Posterior cingulate gyrus (tissue), 11 donors: ENCODE measurements around the gene XRCC5.

Experiments used
- DNase-seq, 10 donors: peaks; one replicate each; pipeline versions ENCODE4 v3.0.0 to v3.0.0-alpha.2; 2020 to 2021; ENCODE audit warnings: mixed read lengths in 3 of 10
- intact Hi-C: fragments of 100-400 bp; cut with DNase I; formaldehyde crosslinking; loops from one replicate; pipeline ENCODE4 v1.15.1; 2023

Gene XRCC5

GRCh38 chr2:216216951-216217903, 108.1 kb downstream of the XRCC5 start:
- peak in 4 of 10 donors; percentile 36 to 82 (median 80) for DNase-seq
- intact Hi-C loops, result no loop called here

GRCh38 chr2:216217904-216218260, 108.7 kb downstream of the XRCC5 start:
- intact Hi-C loops, result no loop called here
- no peak for DNase-seq

GRCh38 chr2:216219861-216220260, 110.7 kb downstream of the XRCC5 start:
- no peak for DNase-seq
- intact Hi-C loops, result no loop called here

- no peak for DNase-seq
- intact Hi-C loops, result no loop called here
These were observed 111.8 kb downstream of the XRCC5 start for GRCh38 chr2:216220976-216221375.

GRCh38 chr2:216221811-216222210, 112.7 kb downstream of the XRCC5 start:
- no peak for DNase-seq
- intact Hi-C loops, result no loop called here

GRCh38 chr2:216222650-216223352, 113.7 kb downstream of the XRCC5 start:
- DNase-seq, result no peak
- intact Hi-C loops, result no loop called here

GRCh38 chr2:216224388-216224787, 115.2 kb downstream of the XRCC5 start:
- DNase-seq, result no peak
- intact Hi-C loops, result no loop called here

GRCh38 chr2:216229277-216229914, 120.2 kb downstream of the XRCC5 start:
- no peak for DNase-seq
- intact Hi-C loops, result no loop called here

- no peak for DNase-seq
- intact Hi-C loops, result no loop called here
These were observed 122.7 kb downstream of the XRCC5 start for GRCh38 chr2:216231867-216232266.

- DNase-seq, result no peak
- intact Hi-C loops, result no loop called here
These were observed 123.6 kb downstream of the XRCC5 start for GRCh38 chr2:216232721-216233120.

- intact Hi-C loops, result no loop called here
- DNase-seq, result no peak
These were observed 124.3 kb downstream of the XRCC5 start for GRCh38 chr2:216233281-216233995.

GRCh38 chr2:216234106-216234505, 125.0 kb downstream of the XRCC5 start:
- no peak for DNase-seq
- intact Hi-C loops, result no loop called here

- intact Hi-C loops, result no loop called here
- no peak for DNase-seq
These were observed 126.3 kb downstream of the XRCC5 start for GRCh38 chr2:216235462-216235861.

GRCh38 chr2:216235896-216236295, 126.7 kb downstream of the XRCC5 start:
- no peak for DNase-seq
- intact Hi-C loops, result no loop called here

- no peak for DNase-seq
- intact Hi-C loops, result no loop called here
These were observed 127.3 kb downstream of the XRCC5 start for GRCh38 chr2:216236486-216236885.

GRCh38 chr2:216242365-216242764, 133.2 kb downstream of the XRCC5 start:
- DNase-seq, result peak in 8 of 10 donors; percentile 17 to 87 (median 45)
- intact Hi-C loops, result no loop called here

GRCh38 chr2:216243026-216243425, 133.9 kb downstream of the XRCC5 start:
- intact Hi-C loops, result no loop called here
- DNase-seq, result no peak

- intact Hi-C loops, result no loop called here
These were observed 136.3 kb downstream of the XRCC5 start for GRCh38 chr2:216245391-216245975.

GRCh38 chr2:216246766-216247165, 137.6 kb downstream of the XRCC5 start:
- DNase-seq, result no peak
- intact Hi-C loops, result no loop called here

More at GRCh38 chr2:216245391-216245975, 136.3 kb downstream of the XRCC5 start:
- DNase-seq, result no peak
